Neural progenitor cell (in vitro differentiated cells): Measurements from ENCODE around the gene IL22RA2.

Experiments used
- EZH2phosphoT487 ChIP-seq: fragments of 200-600 bp; sonication (generic); IDR thresholded peaks from 2 replicates; pipeline ENCODE4 v1.6.1; 2017; ENCODE audit warnings: antibody characterized with exemption
- TF ChIP-seq, protein P1 (sequence below): fragments of 200-600 bp; sonication (generic); IDR thresholded peaks from 2 replicates; pipeline ENCODE4 v1.5.1; 2017; ENCODE audit warnings: antibody characterized with exemption, mild to moderate bottlenecking

DNA sequence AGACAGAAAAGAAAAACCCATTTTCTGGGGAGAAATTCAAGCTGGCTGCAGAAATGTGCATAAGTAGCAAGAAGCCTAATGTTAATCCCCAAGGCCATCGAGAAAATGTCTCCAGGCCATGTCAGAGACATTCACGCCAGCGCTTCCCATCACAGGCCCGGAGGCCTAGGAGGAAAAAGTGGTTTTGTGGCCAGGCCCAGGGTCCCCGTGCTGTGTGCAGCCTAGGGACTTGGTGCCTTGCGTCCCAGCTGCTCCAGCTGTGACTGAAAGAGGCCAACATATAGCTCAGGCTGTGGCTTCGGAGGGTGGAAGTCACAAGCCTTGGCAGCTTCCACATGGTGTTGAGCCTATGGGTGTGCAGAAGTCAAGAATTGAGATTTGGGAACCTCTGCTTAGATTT is 34.8 kb upstream of the IL22RA2 start:
- TF ChIP-seq, protein P1, sequence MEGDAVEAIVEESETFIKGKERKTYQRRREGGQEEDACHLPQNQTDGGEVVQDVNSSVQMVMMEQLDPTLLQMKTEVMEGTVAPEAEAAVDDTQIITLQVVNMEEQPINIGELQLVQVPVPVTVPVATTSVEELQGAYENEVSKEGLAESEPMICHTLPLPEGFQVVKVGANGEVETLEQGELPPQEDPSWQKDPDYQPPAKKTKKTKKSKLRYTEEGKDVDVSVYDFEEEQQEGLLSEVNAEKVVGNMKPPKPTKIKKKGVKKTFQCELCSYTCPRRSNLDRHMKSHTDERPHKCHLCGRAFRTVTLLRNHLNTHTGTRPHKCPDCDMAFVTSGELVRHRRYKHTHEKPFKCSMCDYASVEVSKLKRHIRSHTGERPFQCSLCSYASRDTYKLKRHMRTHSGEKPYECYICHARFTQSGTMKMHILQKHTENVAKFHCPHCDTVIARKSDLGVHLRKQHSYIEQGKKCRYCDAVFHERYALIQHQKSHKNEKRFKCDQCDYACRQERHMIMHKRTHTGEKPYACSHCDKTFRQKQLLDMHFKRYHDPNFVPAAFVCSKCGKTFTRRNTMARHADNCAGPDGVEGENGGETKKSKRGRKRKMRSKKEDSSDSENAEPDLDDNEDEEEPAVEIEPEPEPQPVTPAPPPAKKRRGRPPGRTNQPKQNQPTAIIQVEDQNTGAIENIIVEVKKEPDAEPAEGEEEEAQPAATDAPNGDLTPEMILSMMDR, result no peak
- no peak for TF ChIP-seq EZH2phosphoT487
